Ovary (tissue), 9 donors: ENCODE results near the gene KDM5A. TPM values are rescaled to one million over a fixed set of nuclear protein-coding genes. Genes with fewer than 3 reads are reported as not detected.

Experiments used
- DNase-seq, 5 donors: peaks; one replicate each; pipeline ENCODE4 v3.0.0-alpha.2; 2019 to 2020
- H3K27ac ChIP-seq, 2 donors: fragments of 200-600 bp; one replicate each; pipeline versions ENCODE4 v1.5.1 to v1.8.0; 2019 to 2022
- H3K27me3 ChIP-seq: fragments of 200-600 bp; one replicate; pipeline ENCODE4 v1.8.0; 2022
- H3K36me3 ChIP-seq: fragments of 200-600 bp; sonication (generic); one replicate; pipeline ENCODE4 v1.5.1; 2019
- H3K4me1 ChIP-seq: one replicate; pipeline ENCODE4 v1.8.1; 2013; ENCODE audit warnings: mild to moderate bottlenecking, moderate library complexity; ENCODE audit not compliant: insufficient read depth
- H3K4me3 ChIP-seq: fragments of 200-600 bp; sonication (generic); one replicate; pipeline ENCODE4 v1.5.1; 2017
- H3K9me3 ChIP-seq, 2 donors: fragments of 200-600 bp in 1 of 2; sonication (generic) in 1 of 2; one replicate each; pipeline versions ENCODE4 v1.5.1 to v1.8.1; 2013 to 2019; ENCODE audit warnings: mild to moderate bottlenecking in 1 of 2, moderate library complexity in 1 of 2
- CTCF ChIP-seq, 3 donors: fragments of 450-650 bp in 2 of 3; fragments of 200-600 bp in 1 of 3; IDR thresholded peaks; one replicate each; pipeline versions ENCODE4 v1.5.1 to v1.8.0; 2016 to 2022; ENCODE audit warnings: antibody characterized with exemption in 3 of 3, mild to moderate bottlenecking in 1 of 3
- EP300 ChIP-seq: sonication (generic); formaldehyde crosslinking; IDR thresholded peaks from one replicate; pipeline ENCODE4 v1.6.1; 2017; ENCODE audit warnings: antibody characterized with exemption
- POLR2A ChIP-seq: fragments of 450-650 bp; IDR thresholded peaks from one replicate; pipeline ENCODE4 v1.6.1; 2017; ENCODE audit warnings: antibody characterized with exemption, mild to moderate bottlenecking, moderate library complexity
- WGBS, 3 donors: extraction: QIAGEN DNeasy Blood & Tissue Kit in 1 of 3; methylation state at CpG; one replicate each; pipeline versions ENCODE4 v1.1.5 to v1.1.7; 2013 to 2017; 5-methylcytosine and 5-hydroxymethylcytosine counted together
- intact Hi-C, 4 donors: fragments of 100-400 bp; cut with DNase I; formaldehyde crosslinking; loops; one replicate each; pipeline versions ENCODE4 v1.11.0 to v1.15.1; 2022 to 2023
- polyA plus RNA-seq, 2 donors: library from polyadenylated mRNA; stranded (reverse); fragments of 200-250 nt in 1 of 2; fragments of 350-450 nt in 1 of 2; fragmentation: Illumina TruSeq in 1 of 2; extraction: RNeasy Lipid Tissue Mini Kit (QIAGEN cat#74804) in 1 of 2; gene quantifications; one replicate each; pipeline ENCODE4 v1.2.3, GENCODE V29; 2013 to 2014
- total RNA-seq, 7 donors: library from RNA; depleted of rRNA in 2 of 7; stranded (reverse); fragments of >200 nt in 2 of 7; fragmentation: NEBNext Ultra II Directional in 3 of 7; extraction: Animal tissue kit (Norgen Biotek cat#: 25700) in 3 of 7; gene quantifications; one replicate each; pipeline versions ENCODE4 v1.1.0 to v1.2.4, GENCODE V29; 2016 to 2023
- donor health status: DM: no; HTN: no; CAD: no; lungs with moderate emphysema.
- donor health status: DM: no; HTN: no; CAD: no.
- donor health status: Bipolar disorder and iron deficiency.
- donor health status: DM: yes; HTN: yes; CAD: no.
- donor health status: DM: no; HTN: no; CAD: no.
- donor health status: DM: yes; HTN: yes; CAD: no.

The KDM5A gene
- total and polyA plus RNA-seq, 9 donors: 11.6 to 69.9 (median 56.5) TPM

- no peaks in the 10 kb centered on the region for H3K9me3 ChIP-seq
- no peak for DNase-seq
- H3K36me3 ChIP-seq: no peaks in the 10 kb centered on the region
- H3K4me1 ChIP-seq: no peaks in the 10 kb centered on the region
- intact Hi-C loops: no loop called here
- WGBS, 3 donors: 83 to 89% (median 86%) methylated on average over 3 of the region's 3 CpGs
- H3K27ac ChIP-seq: no peak overlapping the region
- H3K4me3 ChIP-seq: no peak overlapping the region
- no peaks in the 10 kb centered on the region for H3K27me3 ChIP-seq
- TF ChIP-seq EP300 (no peak), CTCF (IDR thresholded peaks at IDR 0.05) (no peak), POLR2A (no peak)
These were observed 141.8 kb downstream of the KDM5A start for GRCh38 chr12:247271-247670.

- no peak for TF ChIP-seq POLR2A
- no peak for TF ChIP-seq EP300
- no peak for TF ChIP-seq CTCF (IDR thresholded peaks at IDR 0.05)
- intact Hi-C loops: no loop called here
- no peak overlapping the region for H3K27ac ChIP-seq
- no peak for DNase-seq
- 44 to 63% (median 50%) methylated on average over 4 of the region's 4 CpGs for WGBS, 3 donors
- H3K9me3 ChIP-seq: no peaks in the 10 kb centered on the region
- H3K4me1 ChIP-seq: no peaks in the 10 kb centered on the region
- no peaks in the 10 kb centered on the region for H3K27me3 ChIP-seq
- no peak overlapping the region for H3K4me3 ChIP-seq
- no peaks in the 10 kb centered on the region for H3K36me3 ChIP-seq
These were observed 145.7 kb downstream of the KDM5A start for GRCh38 chr12:243381-243780.

- H3K4me3 ChIP-seq: no peak overlapping the region
- no peaks in the 10 kb centered on the region for H3K36me3 ChIP-seq
- no peak for TF ChIP-seq CTCF (IDR thresholded peaks at IDR 0.05)
- no peaks in the 10 kb centered on the region for H3K27me3 ChIP-seq
- no peak overlapping the region for H3K27ac ChIP-seq
- no peaks in the 10 kb centered on the region for H3K9me3 ChIP-seq
- intact Hi-C loops: no loop called here
- WGBS, 3 donors: 89 to 92% (median 90%) methylated on average over 15 of the region's 15 CpGs
- no peak for DNase-seq
- H3K4me1 ChIP-seq: no peaks in the 10 kb centered on the region
These were observed 146.6 kb downstream of the KDM5A start for GRCh38 chr12:242496-242895.

- Histone ChIP-seq H3K4me1 (no peaks in the 10 kb centered on the region), H3K4me3 (no peak overlapping the region), H3K27ac (no peak overlapping the region), H3K9me3 (no peaks in the 10 kb centered on the region), H3K36me3 (no peaks in the 10 kb centered on the region), H3K27me3 (no peaks in the 10 kb centered on the region)
- intact Hi-C loops: no loop called here
- WGBS, 3 donors: 83 to 90% (median 89%) methylated on average over 9 of the region's 9 CpGs
- no peak for DNase-seq
- TF ChIP-seq EP300 (no peak), POLR2A (no peak), CTCF (IDR thresholded peaks at IDR 0.05) (no peak)
These were observed 147.9 kb downstream of the KDM5A start for GRCh38 chr12:241266-241665.

- DNase-seq: no peak
- no peak overlapping the region for H3K4me3 ChIP-seq
- intact Hi-C loops: no loop called here
- H3K9me3 ChIP-seq: no peaks in the 10 kb centered on the region
- no peaks in the 10 kb centered on the region for H3K36me3 ChIP-seq
- TF ChIP-seq CTCF (IDR thresholded peaks at IDR 0.05) (no peak), POLR2A (no peak), EP300 (no peak)
- no peaks in the 10 kb centered on the region for H3K4me1 ChIP-seq
- no peaks in the 10 kb centered on the region for H3K27me3 ChIP-seq
- H3K27ac ChIP-seq: no peak overlapping the region
- 87 to 93% (median 90%) methylated on average over 9 of the region's 9 CpGs for WGBS, 3 donors
These were observed 148.6 kb downstream of the KDM5A start for GRCh38 chr12:240566-240965.
